ENCODE results near the gene CDC73. TPM values are rescaled to one million over a fixed set of nuclear protein-coding genes. Genes with fewer than 3 reads are reported as not detected.
A peak's percentile ranks its signal among the peaks of the same experiment; 100 is the strongest.

CDC73 gene
- polyA plus RNA-seq, 1 donor (not counting 4 experiments of a cell fraction or from before 2014, with no cell fraction given): 45.3 TPM

DNA sequence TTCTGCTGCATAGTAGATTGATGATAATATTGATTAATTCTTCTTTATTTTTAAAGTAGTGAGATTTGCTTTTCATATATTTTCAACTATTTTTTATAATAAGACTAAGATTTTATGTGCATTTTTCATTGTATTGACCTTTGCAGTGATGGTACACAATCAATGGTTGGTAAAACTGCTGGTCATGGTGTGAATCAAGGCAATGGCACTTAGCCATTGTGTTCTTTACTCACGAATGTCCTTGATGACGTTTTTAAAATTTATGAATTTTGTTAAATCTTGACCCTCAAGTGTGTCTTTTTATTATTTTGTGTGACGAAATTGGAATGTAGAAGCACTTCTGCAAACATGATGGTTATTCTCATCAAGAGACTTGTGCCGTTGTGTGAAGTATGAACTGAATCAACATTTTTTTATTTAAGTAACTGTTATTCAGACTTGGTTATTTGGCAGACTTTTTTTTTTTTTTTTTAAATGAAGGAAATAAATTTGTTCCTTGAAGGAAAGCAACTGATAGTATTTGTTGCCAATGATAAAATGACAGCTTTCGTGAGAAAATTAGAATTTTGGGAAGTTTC lies 22.6 kb downstream of the CDC73 start:
- H3K4me1 ChIP-seq (ENCODE audit: control insufficient read depth, extremely low read depth, insufficient read depth, low read length): no peaks in the 10 kb centered on the region
- no peak overlapping the region for H3K9ac ChIP-seq (ENCODE audit: control insufficient read depth, extremely low read depth, insufficient read depth, low read length)
- DNase-seq (ENCODE audit: low read depth, low spot score) (no peak), FAIRE-seq (no peak)
- TF ChIP-seq, protein P1, sequence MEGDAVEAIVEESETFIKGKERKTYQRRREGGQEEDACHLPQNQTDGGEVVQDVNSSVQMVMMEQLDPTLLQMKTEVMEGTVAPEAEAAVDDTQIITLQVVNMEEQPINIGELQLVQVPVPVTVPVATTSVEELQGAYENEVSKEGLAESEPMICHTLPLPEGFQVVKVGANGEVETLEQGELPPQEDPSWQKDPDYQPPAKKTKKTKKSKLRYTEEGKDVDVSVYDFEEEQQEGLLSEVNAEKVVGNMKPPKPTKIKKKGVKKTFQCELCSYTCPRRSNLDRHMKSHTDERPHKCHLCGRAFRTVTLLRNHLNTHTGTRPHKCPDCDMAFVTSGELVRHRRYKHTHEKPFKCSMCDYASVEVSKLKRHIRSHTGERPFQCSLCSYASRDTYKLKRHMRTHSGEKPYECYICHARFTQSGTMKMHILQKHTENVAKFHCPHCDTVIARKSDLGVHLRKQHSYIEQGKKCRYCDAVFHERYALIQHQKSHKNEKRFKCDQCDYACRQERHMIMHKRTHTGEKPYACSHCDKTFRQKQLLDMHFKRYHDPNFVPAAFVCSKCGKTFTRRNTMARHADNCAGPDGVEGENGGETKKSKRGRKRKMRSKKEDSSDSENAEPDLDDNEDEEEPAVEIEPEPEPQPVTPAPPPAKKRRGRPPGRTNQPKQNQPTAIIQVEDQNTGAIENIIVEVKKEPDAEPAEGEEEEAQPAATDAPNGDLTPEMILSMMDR (optimal IDR thresholded peaks at IDR 0.05 in 1 of 3, IDR thresholded peaks at IDR 0.05 in 1 of 3, conservative IDR thresholded peaks at IDR 0.05 in 1 of 3; ENCODE audit: extremely low read depth in 1 of 3, insufficient read depth in 2 of 3, low read length in 3 of 3): no peak
- TF ChIP-seq EZH2 (IDR thresholded peaks at IDR 0.05; ENCODE audit: low read length): no peak
- no peak overlapping the region for H3K4me2 ChIP-seq (ENCODE audit: control insufficient read depth, extremely low read depth, insufficient read depth, low read depth, low read length)
- H3K4me3 ChIP-seq (ENCODE audit: control insufficient read depth in 2 of 3, extremely low read depth in 1 of 3, insufficient read depth in 2 of 3, low read depth in 1 of 3, low read length in 3 of 3): no peak overlapping the region
- H3K9me3 ChIP-seq (ENCODE audit: control insufficient read depth, low read depth, low read length): no peaks in the 10 kb centered on the region
- H3K36me3 ChIP-seq (ENCODE audit: control insufficient read depth in 2 of 2, extremely low read depth in 1 of 2, insufficient read depth in 2 of 2, low read length in 2 of 2): peaks cover 6 to 14% of the 10 kb centered on the region in 2 experiments
- no peak overlapping the region for H2AFZ ChIP-seq (ENCODE audit: control insufficient read depth, low read length)
- H3K79me2 ChIP-seq (ENCODE audit: control insufficient read depth, insufficient read depth, low read length): peaks cover 12% of the 10 kb centered on the region
- H4K20me1 ChIP-seq (ENCODE audit: control insufficient read depth, extremely low read depth, insufficient read depth, low read length): no peaks in the 10 kb centered on the region
- H3K27me3 ChIP-seq (ENCODE audit: control insufficient read depth, extremely low read depth, insufficient read depth, low read length): no peaks in the 10 kb centered on the region
- no peaks in the 10 kb centered on the region for H3K9me1 ChIP-seq (ENCODE audit: control insufficient read depth, extremely low read depth, insufficient read depth, low read length)
- dilution Hi-C loops (cut with MboI; ENCODE audit: extremely low pct_ligation_motif_present, low sequenced_read_pairs): no loop called here
- no peak overlapping the region for H3K27ac ChIP-seq (ENCODE audit: control insufficient read depth, insufficient read depth, low read length)

DNA sequence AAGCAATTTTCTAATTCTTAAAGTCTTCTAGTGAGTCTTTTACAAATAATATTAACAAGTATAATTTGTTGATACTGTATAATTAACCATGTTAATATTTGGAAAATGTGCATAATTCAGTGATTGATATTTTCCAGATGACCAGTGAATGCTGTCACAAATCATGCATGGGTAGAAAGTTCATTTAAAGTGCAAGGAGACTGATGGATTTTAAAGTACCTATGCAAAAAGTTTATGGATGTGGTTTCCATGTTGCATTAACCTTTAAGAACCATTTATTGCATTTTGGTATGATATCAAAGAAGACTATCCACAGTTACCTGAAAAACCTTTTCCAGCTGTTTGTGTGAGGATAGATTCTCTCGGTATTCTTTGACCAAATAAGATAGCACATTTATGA lies 23.2 kb downstream of the CDC73 start:
- no peak for DNase-seq (ENCODE audit: low read depth, low spot score)
- Histone ChIP-seq H3K9me3 (ENCODE audit: control insufficient read depth, low read depth, low read length) (no peaks in the 10 kb centered on the region), H3K27me3 (ENCODE audit: control insufficient read depth, extremely low read depth, insufficient read depth, low read length) (no peaks in the 10 kb centered on the region), H3K9me1 (ENCODE audit: control insufficient read depth, extremely low read depth, insufficient read depth, low read length) (no peaks in the 10 kb centered on the region), H4K20me1 (ENCODE audit: control insufficient read depth, extremely low read depth, insufficient read depth, low read length) (no peaks in the 10 kb centered on the region), H3K4me3 (ENCODE audit: control insufficient read depth in 2 of 3, extremely low read depth in 1 of 3, insufficient read depth in 2 of 3, low read depth in 1 of 3, low read length in 3 of 3) (no peak overlapping the region), H2AFZ (ENCODE audit: control insufficient read depth, low read length) (no peak overlapping the region), H3K4me1 (ENCODE audit: control insufficient read depth, extremely low read depth, insufficient read depth, low read length) (no peaks in the 10 kb centered on the region), H3K36me3 (ENCODE audit: control insufficient read depth in 2 of 2, extremely low read depth in 1 of 2, insufficient read depth in 2 of 2, low read length in 2 of 2) (peaks cover 7 to 10% of the 10 kb centered on the region in 2 experiments), H3K4me2 (ENCODE audit: control insufficient read depth, extremely low read depth, insufficient read depth, low read depth, low read length) (no peak overlapping the region), H3K9ac (ENCODE audit: control insufficient read depth, extremely low read depth, insufficient read depth, low read length) (no peak overlapping the region), H3K27ac (ENCODE audit: control insufficient read depth, insufficient read depth, low read length) (no peak overlapping the region), H3K79me2 (ENCODE audit: control insufficient read depth, insufficient read depth, low read length) (peaks cover 9% of the 10 kb centered on the region)
- TF ChIP-seq, protein P1 (optimal IDR thresholded peaks at IDR 0.05 in 1 of 3, IDR thresholded peaks at IDR 0.05 in 1 of 3, conservative IDR thresholded peaks at IDR 0.05 in 1 of 3; ENCODE audit: extremely low read depth in 1 of 3, insufficient read depth in 2 of 3, low read length in 3 of 3): no peak
- TF ChIP-seq EZH2 (IDR thresholded peaks at IDR 0.05; ENCODE audit: low read length): no peak
- dilution Hi-C loops (cut with MboI; ENCODE audit: extremely low pct_ligation_motif_present, low sequenced_read_pairs): no loop called here
- FAIRE-seq: peak; percentile 67

All from keratinocyte (primary cell).